HepG2 (cell line): ENCODE data around the gene NTN4. TPM values are rescaled to one million over a fixed set of nuclear protein-coding genes. Genes with fewer than 3 reads are reported as not detected.

Experiments used
- ATAC-seq: fragments of 200-7000 bp; cut with Tn5 transposase; 3 replicates; pipeline ENCODE4 v1.9.1; 2020; ENCODE audit warnings: mild to moderate bottlenecking, moderate library complexity
- BruUV-seq: library from RNA; stranded (reverse); fragments of 400-500 nt; replicated peaks from 2 replicates; lab custom pipeline; 2021; lab: Mats Ljungman, UMichigan
- CTCF ChIA-PET: fragments of 300-600 bp; formaldehyde crosslinking; extraction: SDS; loops from one replicate; lab custom pipeline; 2021; ENCODE audit warnings: low total read pairs, inconsistent platforms, low intra/inter-chr PET ratio; lab: Yijun Ruan, JAX
- POLR2A ChIA-PET: fragments of 350-600 bp; sonication (Branson Sonifier 250); formaldehyde crosslinking; loops from one replicate; lab custom pipeline; 2020; ENCODE audit warnings: antibody characterized with exemption, inconsistent platforms; lab: Yijun Ruan, JAX
- DNase-seq: peaks from one replicate; pipeline ENCODE4 v3.0.0-alpha.2; 2015; ENCODE audit warnings: low spot score
- FAIRE-seq: peaks from 3 replicates; lab custom pipeline; 2011; peaks lifted over from hg19 to GRCh38; lab: Jason Lieb, UNC
- H2AFZ ChIP-seq: one replicate; pipeline ENCODE4 v1.6.1; 2011; ENCODE audit warnings: low read length, inconsistent platforms
- H3K27ac ChIP-seq: fragments of 300-600 bp; 3 replicates; pipeline ENCODE4 v1.8.0; 2011; ENCODE audit warnings: mixed run types, mild to moderate bottlenecking, mixed read lengths, low read length, inconsistent platforms; ENCODE audit not compliant: insufficient read depth; ENCODE audit errors: extremely low read length
- H3K27me3 ChIP-seq, 2 experiments: fragments of 200-600 bp in 1 of 2; 2 replicates in 1 of 2; 3 replicates in 1 of 2; pipeline versions ENCODE4 v1.6.0 to v1.8.0; 2011; ENCODE audit warnings: low read length in 2 of 2, mild to moderate bottlenecking in 2 of 2, moderate library complexity in 2 of 2, inconsistent platforms in 1 of 2; ENCODE audit not compliant: insufficient read depth in 2 of 2, control insufficient read depth in 1 of 2
- H3K36me3 ChIP-seq, 2 experiments: fragments of 200-600 bp in 1 of 2; replicated peaks in 1 of 2; 2 replicates in 1 of 2; 3 replicates in 1 of 2; pipeline versions ENCODE4 v1.5.1 to v1.8.0; 2011; ENCODE audit warnings: low read length in 2 of 2, inconsistent platforms in 1 of 2; ENCODE audit not compliant: insufficient read depth in 2 of 2, control insufficient read depth in 1 of 2
- H3K4me1 ChIP-seq: 2 replicates; pipeline ENCODE4 v1.5.1; 2012; ENCODE audit warnings: low read length, inconsistent platforms; ENCODE audit not compliant: insufficient read depth
- H3K4me2 ChIP-seq: 2 replicates; pipeline ENCODE4 v1.6.0; 2011; ENCODE audit warnings: low read depth, low read length, inconsistent platforms
- H3K4me3 ChIP-seq, 3 experiments: fragments of 200-600 bp in 1 of 3; sonication (generic), shearing (Covaris generic) in 1 of 3; replicated peaks in 1 of 3; 2 replicates each; pipeline ENCODE4 v1.5.1; 2011 to 2016; ENCODE audit warnings: low read length in 3 of 3, inconsistent platforms in 2 of 3, low read depth in 2 of 3, mild to moderate bottlenecking in 2 of 3, control low read depth in 1 of 3, mixed read lengths in 1 of 3; ENCODE audit not compliant: insufficient read depth in 1 of 3
- H3K79me2 ChIP-seq: one replicate; pipeline ENCODE4 v1.6.1; 2011; ENCODE audit warnings: low read length, inconsistent platforms; ENCODE audit not compliant: insufficient read depth
- H3K9ac ChIP-seq: 2 replicates; pipeline ENCODE4 v1.6.0; 2011; ENCODE audit warnings: mild to moderate bottlenecking, low read depth, low read length, inconsistent platforms; ENCODE audit not compliant: insufficient read depth
- H3K9me3 ChIP-seq: 2 replicates; pipeline ENCODE4 v1.5.1; 2012; ENCODE audit warnings: mild to moderate bottlenecking, low read length
- H4K20me1 ChIP-seq: 2 replicates; pipeline ENCODE4 v1.6.0; 2011; ENCODE audit warnings: inconsistent platforms, mild to moderate bottlenecking, low read length, moderate library complexity; ENCODE audit not compliant: insufficient read depth
- KLF11 ChIP-seq: IDR thresholded peaks from 2 replicates; pipeline ENCODE4 v1.6.1; 2016; ENCODE audit warnings: missing compliant biosample characterization
- MAFK ChIP-seq, 2 experiments: IDR thresholded peaks in 1 of 2; conservative IDR thresholded peaks in 1 of 2; 2 replicates each; pipeline ENCODE4 v1.6.1; 2011; ENCODE audit warnings: improper control_type of control experiment in 2 of 2, low read length in 2 of 2
- PHF8 ChIP-seq: sonication (generic); formaldehyde crosslinking; IDR thresholded peaks from 2 replicates; pipeline ENCODE4 v1.5.0; 2020; ENCODE audit warnings: missing genetic modification reagents
- ZNF550 ChIP-seq: sonication (generic); formaldehyde crosslinking; IDR thresholded peaks from 2 replicates; pipeline ENCODE4 v1.4.0; 2020; ENCODE audit warnings: mild to moderate bottlenecking, missing genetic modification reagents, borderline replicate concordance
- WGBS: methylation state at CpG from one replicate; pipeline ENCODE4 v1.1.6; 2017; ENCODE audit warnings: low lambda C conversion rate; 5-methylcytosine and 5-hydroxymethylcytosine counted together
- in situ Hi-C: cut with HindIII; loops from 2 replicates; pipeline ENCODE4 v1.10.0; 2017; ENCODE audit warnings: low pct_unique_long_range_greater_than_20kb; ENCODE audit not compliant: extremely low pct_ligation_motif_present
- intact Hi-C: fragments of 100-400 bp; cut with micrococcal nuclease; formaldehyde crosslinking; loops from one replicate; pipeline ENCODE4 v1.10.0; 2022; ENCODE audit not compliant: unreplicated experiment
- polyA plus RNA-seq, 8 experiments: library from polyadenylated mRNA; depleted of rRNA in 3 of 8; stranded (reverse) in 7 of 8; unstranded in 1 of 8; fragments of >200 nt; fragmentation: Illumina TruSeq in 4 of 8; extraction: Trizol in 4 of 8; gene quantifications; 2 replicates each; pipeline versions ENCODE4 v1.2.1 to v1.2.3, GENCODE V29; 2011 to 2016; ENCODE audit warnings: low read depth in 4 of 8, missing spikeins in 1 of 8, mixed read lengths in 1 of 8; ENCODE audit not compliant: insufficient read depth in 1 of 8
- total RNA-seq, 5 experiments: library from RNA; depleted of rRNA; stranded (reverse); fragments of >200 nt; fragmentation: Illumina TruSeq; extraction: Trizol; gene quantifications; 2 replicates each; pipeline ENCODE4 v1.2.3, GENCODE V29; 2016; ENCODE audit warnings: low read depth in 1 of 5
- TF ChIP-seq, protein P1 (sequence below): sonication (generic); formaldehyde crosslinking; IDR thresholded peaks from 2 replicates; pipeline ENCODE4 v1.5.0; 2020; ENCODE audit warnings: missing genetic modification reagents
- TF ChIP-seq, protein P2 (sequence below): sonication (generic); formaldehyde crosslinking; IDR thresholded peaks from 2 replicates; pipeline ENCODE4 v1.8.1; 2023; ENCODE audit warnings: missing genetic modification reagents, mild to moderate bottlenecking, borderline replicate concordance

Gene NTN4
- total and polyA plus RNA-seq, 2 of the 13 experiments (the other 11 are each of a cell fraction or from before 2014, with no cell fraction given): 7.8 to 11.5 TPM

DNA sequence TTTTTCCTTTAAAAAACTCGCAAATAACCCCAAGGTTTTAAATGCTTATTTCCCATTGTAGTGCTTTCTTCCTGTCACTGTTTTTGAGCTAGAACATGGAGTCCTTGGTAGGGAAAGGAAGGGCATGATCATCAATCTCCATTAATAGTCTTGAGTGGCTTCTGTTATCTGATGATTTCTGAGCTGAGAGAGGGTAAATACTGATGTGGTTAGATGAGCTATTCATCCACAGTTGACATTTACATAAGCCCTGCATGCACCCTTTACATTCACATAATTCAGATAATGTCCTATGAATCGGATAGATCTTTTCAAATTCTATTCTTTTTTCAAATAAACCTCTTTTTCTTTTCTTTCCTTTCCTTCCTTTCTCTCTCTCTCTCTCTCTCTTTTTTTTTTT is 81.4 kb downstream of the NTN4 start (continued):
- TF ChIP-seq, protein P1, sequence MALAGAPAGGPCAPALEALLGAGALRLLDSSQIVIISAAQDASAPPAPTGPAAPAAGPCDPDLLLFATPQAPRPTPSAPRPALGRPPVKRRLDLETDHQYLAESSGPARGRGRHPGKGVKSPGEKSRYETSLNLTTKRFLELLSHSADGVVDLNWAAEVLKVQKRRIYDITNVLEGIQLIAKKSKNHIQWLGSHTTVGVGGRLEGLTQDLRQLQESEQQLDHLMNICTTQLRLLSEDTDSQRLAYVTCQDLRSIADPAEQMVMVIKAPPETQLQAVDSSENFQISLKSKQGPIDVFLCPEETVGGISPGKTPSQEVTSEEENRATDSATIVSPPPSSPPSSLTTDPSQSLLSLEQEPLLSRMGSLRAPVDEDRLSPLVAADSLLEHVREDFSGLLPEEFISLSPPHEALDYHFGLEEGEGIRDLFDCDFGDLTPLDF: no peak
- no peak for TF ChIP-seq PHF8 (CRISPR knock-in tag)
- TF ChIP-seq, protein P2, sequence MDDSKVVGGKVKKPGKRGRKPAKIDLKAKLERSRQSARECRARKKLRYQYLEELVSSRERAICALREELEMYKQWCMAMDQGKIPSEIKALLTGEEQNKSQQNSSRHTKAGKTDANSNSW (CRISPR knock-in tag): no peak
- TF ChIP-seq ZNF550 (CRISPR knock-in tag): no peak

DNA sequence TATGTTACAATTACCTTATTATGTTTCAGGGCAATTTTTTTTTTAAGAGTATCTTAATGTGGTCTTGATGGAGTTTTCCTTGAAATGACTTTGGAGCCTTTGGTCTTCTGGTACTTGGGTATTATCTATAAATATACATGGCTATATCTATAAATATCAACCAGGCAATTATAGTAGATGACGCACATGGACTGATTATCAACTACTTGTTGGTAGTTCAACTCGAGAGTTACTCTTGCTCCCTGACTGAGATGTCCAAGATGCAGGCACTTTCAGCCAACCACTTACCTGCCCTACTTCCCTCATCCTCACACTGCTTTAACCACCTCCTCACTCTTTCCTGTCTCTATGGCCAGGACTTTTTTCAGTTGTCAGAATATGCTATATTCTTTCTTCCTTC is 85.4 kb downstream of the NTN4 start:
- TF ChIP-seq MAFK (conservative IDR thresholded peaks at IDR 0.05 in 1 of 2, IDR thresholded peaks at IDR 0.05 in 1 of 2; ENCODE audit: low read length in 2 of 2): no peak
- no peak for TF ChIP-seq KLF11 (CRISPR knock-in tag)
- H3K4me1 ChIP-seq: no peaks in the 10 kb centered on the region
- no peak overlapping the region for H2AFZ ChIP-seq
- in situ Hi-C loops: no loop called here
- CTCF ChIA-PET: no interaction called here
- BruUV-seq: no TSS peak
- no peaks in the 10 kb centered on the region for H3K79me2 ChIP-seq
- H3K27me3 ChIP-seq: no peaks in the 10 kb centered on the region
- no peak for ATAC-seq
- intact Hi-C loops: no loop called here
- POLR2A ChIA-PET: no interaction called here
- DNase-seq: no peak
- no peak overlapping the region for H3K4me3 ChIP-seq
- H3K4me2 ChIP-seq: no peak overlapping the region
- no peaks in the 10 kb centered on the region for H3K9me3 ChIP-seq
- H3K9ac ChIP-seq: no peak overlapping the region
- H3K27ac ChIP-seq: no peak overlapping the region
- no peaks in the 10 kb centered on the region for H4K20me1 ChIP-seq
- H3K36me3 ChIP-seq: no peaks in the 10 kb centered on the region; a peak in 1 of 5 replicates
- 95% methylated on average over 2 of the region's 2 CpGs for WGBS
- no peak for FAIRE-seq
